ENCODE results near the gene GLOD4.

DNA sequence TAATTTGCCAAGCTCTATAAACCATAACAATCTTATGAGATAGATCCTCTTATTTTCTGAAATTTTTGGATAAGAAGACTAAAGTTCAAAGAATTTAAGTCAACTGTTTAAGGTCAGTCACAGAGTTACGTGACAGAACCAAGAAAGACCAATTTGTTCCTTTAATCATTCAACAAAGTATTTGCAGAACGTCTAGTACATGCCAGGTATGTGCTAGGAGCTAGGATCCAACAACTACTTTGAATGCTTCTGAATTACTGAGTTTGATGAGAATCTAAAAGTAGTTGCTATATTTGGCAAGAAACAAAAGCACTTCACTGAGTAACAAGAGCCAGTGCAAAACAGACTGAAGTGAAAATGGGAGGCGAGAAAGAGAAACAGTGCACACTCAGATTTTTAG, 15.0 kb downstream of the GLOD4 start:
- TF ChIP-seq, protein P1, sequence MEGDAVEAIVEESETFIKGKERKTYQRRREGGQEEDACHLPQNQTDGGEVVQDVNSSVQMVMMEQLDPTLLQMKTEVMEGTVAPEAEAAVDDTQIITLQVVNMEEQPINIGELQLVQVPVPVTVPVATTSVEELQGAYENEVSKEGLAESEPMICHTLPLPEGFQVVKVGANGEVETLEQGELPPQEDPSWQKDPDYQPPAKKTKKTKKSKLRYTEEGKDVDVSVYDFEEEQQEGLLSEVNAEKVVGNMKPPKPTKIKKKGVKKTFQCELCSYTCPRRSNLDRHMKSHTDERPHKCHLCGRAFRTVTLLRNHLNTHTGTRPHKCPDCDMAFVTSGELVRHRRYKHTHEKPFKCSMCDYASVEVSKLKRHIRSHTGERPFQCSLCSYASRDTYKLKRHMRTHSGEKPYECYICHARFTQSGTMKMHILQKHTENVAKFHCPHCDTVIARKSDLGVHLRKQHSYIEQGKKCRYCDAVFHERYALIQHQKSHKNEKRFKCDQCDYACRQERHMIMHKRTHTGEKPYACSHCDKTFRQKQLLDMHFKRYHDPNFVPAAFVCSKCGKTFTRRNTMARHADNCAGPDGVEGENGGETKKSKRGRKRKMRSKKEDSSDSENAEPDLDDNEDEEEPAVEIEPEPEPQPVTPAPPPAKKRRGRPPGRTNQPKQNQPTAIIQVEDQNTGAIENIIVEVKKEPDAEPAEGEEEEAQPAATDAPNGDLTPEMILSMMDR (IDR thresholded peaks at IDR 0.05) = no peak
- TF ChIP-seq POLR2A (IDR thresholded peaks at IDR 0.05) = no peak
